Retinal pigment epithelial cell (primary cell): ENCODE results near the gene UBXN11.

ENCODE experiments used
- DNase-seq: peaks from one replicate; pipeline ENCODE4 v3.0.0-alpha.2; 2010; ENCODE audit warnings: low read depth
- H3K4me3 ChIP-seq: 2 replicates; pipeline ENCODE4 v1.5.1; 2011; ENCODE audit warnings: mild to moderate bottlenecking, low read length, control low read depth, moderate library complexity
- TF ChIP-seq, protein P1 (sequence below): conservative IDR thresholded peaks from 2 replicates; pipeline ENCODE4 v1.5.1; 2011; ENCODE audit warnings: low read depth, low read length, control low read depth, inconsistent platforms

The UBXN11 gene

DNA sequence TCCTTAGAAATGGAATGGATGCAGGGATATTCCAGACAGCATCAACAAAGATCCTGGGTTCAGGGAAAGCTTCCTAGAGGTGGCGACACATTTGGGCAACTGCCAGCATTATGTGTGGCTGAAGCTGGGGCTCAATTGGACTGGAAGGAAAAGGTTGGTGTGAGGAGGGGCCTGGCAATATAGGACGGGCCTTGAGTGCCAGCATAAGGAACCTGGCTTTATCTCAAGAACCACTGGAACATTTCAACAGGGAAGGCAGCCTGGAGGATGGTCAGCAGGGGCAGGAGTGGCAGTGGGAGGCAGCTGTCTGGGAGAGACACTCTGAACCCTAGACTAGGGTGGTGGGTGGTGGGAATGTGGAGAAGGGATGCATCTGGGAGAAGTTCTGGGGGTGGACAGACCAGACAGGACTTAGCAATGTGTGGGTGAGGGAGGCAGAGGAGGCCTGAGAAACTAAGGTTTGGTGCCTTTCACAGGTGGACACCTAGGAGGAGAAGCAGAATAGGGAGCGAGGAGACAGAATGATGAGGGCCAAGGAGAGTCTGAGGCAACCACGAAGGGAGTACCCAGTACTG is 23.1 kb downstream of the UBXN11 start:
- H3K4me3 ChIP-seq = no peak overlapping the region
- TF ChIP-seq, protein P1, sequence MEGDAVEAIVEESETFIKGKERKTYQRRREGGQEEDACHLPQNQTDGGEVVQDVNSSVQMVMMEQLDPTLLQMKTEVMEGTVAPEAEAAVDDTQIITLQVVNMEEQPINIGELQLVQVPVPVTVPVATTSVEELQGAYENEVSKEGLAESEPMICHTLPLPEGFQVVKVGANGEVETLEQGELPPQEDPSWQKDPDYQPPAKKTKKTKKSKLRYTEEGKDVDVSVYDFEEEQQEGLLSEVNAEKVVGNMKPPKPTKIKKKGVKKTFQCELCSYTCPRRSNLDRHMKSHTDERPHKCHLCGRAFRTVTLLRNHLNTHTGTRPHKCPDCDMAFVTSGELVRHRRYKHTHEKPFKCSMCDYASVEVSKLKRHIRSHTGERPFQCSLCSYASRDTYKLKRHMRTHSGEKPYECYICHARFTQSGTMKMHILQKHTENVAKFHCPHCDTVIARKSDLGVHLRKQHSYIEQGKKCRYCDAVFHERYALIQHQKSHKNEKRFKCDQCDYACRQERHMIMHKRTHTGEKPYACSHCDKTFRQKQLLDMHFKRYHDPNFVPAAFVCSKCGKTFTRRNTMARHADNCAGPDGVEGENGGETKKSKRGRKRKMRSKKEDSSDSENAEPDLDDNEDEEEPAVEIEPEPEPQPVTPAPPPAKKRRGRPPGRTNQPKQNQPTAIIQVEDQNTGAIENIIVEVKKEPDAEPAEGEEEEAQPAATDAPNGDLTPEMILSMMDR = no peak
- no peak for DNase-seq

DNA sequence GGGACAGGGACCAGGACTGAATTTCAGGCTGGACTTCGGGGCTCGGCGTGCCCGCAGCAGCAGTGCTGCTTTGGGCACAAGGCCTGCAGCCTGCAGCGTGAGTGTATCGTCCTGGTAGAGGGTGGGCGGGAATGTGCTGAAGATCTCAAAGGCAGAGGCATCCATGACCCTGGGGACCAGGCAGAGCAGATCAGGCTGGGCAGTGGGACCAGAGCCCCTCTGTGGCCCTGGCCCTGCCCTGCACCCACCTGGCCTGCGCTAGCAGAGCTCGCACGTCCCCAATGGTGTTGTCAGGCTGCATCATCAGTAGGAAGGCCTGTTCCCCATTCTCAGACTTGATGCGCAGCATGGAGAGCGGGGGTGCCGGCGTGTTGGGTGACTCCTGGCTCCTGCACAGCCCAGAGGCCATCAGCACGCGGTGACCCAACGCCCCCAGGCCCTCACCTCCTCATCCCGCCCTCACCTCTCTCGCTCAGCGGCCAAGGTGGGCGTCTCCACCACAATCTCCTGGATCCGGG is 24.0 kb downstream of the UBXN11 start:
- TF ChIP-seq, protein P1 = no peak
- DNase-seq = no peak
- H3K4me3 ChIP-seq = no peak overlapping the region

DNA sequence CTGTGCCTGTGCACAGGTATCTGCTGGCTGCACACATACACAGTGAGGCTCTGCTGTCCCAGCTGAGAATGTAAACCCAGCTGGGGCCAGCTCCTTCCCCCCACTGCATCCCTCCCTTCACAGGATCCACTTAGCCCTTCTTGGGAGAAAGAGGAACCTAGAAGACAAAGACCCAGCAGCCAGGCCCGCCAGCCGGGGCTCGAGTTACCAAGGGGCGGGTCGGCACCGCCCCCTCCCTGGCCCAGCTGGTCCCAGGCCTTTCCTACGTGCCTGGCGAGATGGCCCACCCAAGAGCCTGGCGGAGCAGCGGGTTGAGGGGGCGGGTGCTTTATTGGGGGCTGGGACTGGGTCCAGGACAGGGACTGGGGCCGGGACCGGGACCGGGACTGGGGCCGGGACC is 24.5 kb downstream of the UBXN11 start:
- TF ChIP-seq, protein P1 = no peak
- H3K4me3 ChIP-seq = no peak overlapping the region
- DNase-seq = no peak

DNA sequence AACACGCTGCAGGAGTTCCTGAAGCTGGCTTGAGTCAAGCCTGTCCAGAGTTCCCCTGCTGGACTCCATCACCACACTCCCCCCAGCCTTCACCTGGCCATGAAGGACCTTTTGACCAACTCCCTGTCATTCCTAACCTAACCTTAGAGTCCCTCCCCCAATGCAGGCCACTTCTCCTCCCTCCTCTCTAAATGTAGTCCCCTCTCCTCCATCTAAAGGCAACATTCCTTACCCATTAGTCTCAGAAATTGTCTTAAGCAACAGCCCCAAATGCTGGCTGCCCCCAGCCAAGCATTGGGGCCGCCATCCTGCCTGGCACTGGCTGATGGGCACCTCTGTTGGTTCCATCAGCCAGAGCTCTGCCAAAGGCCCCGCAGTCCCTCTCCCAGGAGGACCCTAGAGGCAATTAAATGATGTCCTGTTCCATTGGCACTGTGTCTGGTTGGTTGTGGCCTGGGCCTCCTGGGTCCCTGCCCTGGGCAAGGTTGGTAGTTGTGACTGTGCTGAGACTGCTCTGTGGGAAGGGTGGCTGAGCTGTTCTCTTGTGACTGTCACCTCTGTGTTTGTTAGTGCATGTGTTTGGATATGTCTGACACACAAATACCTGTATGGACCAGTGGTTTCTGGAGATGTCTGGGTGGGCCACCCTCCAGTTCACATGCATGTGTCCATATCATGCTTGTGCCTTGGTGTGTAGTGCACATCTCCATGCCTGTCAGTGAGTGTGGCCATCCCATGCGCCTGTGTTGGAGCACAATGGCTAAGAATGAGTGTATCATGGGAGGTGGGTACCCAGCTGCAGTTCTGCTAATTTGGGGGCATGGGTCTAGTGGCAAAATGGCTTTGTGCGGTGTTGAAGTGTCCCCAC is 25.1 kb downstream of the UBXN11 start:
- H3K4me3 ChIP-seq = no peak overlapping the region
- DNase-seq = no peak
- TF ChIP-seq, protein P1 = no peak

DNA sequence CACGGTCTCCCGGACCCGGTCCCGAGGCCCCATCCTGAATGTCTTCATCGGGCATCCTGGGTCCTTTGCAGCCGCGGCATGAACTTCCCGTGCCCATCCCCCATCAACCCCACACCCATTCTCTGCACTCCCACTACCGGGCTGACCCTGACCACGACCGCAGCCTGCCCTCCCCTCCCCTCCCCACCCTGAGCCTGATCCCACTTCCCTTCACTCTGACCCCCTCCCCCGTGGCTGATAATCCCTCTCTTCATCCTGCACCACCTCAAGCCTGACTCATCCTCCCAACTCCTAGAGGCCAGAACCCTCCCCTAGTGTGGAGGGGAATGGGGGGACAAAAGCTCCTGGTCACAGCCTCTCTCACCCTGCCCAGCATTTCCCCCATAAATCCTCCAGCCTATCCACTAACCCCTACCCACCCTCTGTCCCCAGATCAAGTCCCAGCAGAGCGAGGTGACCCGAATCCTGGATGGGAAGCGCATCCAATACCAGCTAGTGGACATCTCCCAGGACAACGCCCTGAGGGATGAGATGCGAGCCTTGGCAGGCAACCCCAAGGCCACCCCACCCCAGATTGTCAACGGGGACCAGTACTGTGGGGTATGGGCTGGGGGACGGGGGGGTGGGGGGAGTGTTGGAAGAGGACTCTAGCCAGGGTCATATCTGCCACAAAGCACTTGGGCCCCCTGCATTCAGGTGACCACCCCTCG is 25.9 kb downstream of the UBXN11 start:
- peak overlapping the region; percentile 70 for H3K4me3 ChIP-seq
- no peak for DNase-seq
- TF ChIP-seq, protein P1 = no peak

DNA sequence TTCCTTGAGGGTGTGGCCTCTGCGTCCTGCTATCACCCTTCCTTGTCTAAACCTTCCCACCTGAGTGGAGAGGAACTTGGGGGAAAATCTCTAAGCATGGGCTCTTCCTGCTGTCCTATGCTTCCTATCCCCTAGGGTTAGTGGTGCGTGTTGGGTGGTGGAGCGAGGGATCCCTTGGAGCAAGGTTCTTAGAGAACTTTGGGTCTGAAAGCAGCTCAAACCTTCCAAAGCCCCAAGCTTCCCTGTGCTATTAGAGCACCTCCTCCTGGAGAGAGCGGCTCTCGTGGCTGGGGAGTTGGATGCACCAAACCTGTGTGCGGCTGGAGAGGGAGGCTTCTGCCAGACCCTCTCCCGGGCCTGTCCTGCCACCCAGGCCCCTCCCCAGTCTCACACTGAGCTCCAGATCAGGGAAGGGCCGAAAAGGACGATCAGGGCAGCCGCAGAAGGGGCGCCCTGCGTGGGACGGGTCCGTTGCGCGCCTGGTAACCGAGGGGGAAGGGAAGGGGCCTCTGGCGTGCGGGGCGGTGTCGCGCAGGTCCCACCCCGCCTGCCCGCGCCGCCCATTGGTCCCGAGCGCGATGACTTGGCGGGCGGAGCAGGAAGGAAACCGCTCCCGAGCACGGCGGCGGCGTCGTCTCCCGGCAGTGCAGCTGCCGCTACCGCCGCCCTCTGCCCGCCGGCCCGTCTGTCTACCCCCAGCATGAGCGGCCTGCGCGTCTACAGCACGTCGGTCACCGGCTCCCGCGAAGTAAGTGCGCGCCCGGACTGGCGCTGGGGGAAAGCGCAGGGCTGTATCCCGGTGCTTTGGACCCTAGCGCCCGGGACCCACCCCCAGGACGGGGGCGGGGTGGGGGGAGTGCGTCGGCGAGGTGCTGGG is 26.7 kb downstream of the UBXN11 start, which contains the start of gene SH3BGRL3:
SH3BGRL3 (plus strand) TSS at position 631 of the 877 bp plus-strand sequence; CDS start at position 701, 70 bp downstream.
- DNase-seq = no peak
- TF ChIP-seq, protein P1 = peak; percentile 59
- H3K4me3 ChIP-seq = peak within 1 kb of the TSS; percentile 70
